OCI-LY7 (cell line): Measurements from ENCODE around the gene ABHD13.

Source experiments
- CTCF ChIP-seq: fragments of 200-600 bp; sonication (generic); conservative IDR thresholded peaks from 2 replicates; pipeline ENCODE4 v1.5.1; 2014; ENCODE audit warnings: mild to moderate bottlenecking, antibody characterized with exemption, low read length, moderate library complexity, mixed read lengths
- EZH2phosphoT487 ChIP-seq: fragments of 200-600 bp; sonication (generic); IDR thresholded peaks from 2 replicates; pipeline ENCODE4 v1.6.1; 2018; ENCODE audit warnings: low read depth, borderline replicate concordance, mild to moderate bottlenecking, mixed run types, antibody characterized with exemption, low read length, moderate library complexity, mixed read lengths

GRCh38 chr13:108257248-108257647 lies 39.1 kb downstream of the ABHD13 start:
- no peak for TF ChIP-seq CTCF
- TF ChIP-seq EZH2phosphoT487: no peak
